Heart right ventricle (tissue), 16 donors: ENCODE data around the gene UBE2I. TPM values are rescaled to one million over a fixed set of nuclear protein-coding genes. Genes with fewer than 3 reads are reported as not detected.
A peak's percentile ranks its signal among the peaks of the same experiment; 100 is the strongest.

Experiments used
- ATAC-seq, 8 donors: fragments of 200-7000 bp; cut with Tn5 transposase; one replicate each; pipeline ENCODE4 v1.9.1; 2020; ENCODE audit warnings: mild to moderate bottlenecking in 8 of 8, moderate library complexity in 8 of 8, moderate number of reproducible peaks in 1 of 8
- DNase-seq, 2 donors: peaks; one replicate each; pipeline ENCODE4 v3.0.0-alpha.2; 2020
- H3K27ac ChIP-seq, 10 donors: fragments of 200-600 bp; sonication (generic) in 2 of 10; one replicate each; pipeline versions ENCODE4 v1.5.0 to v1.8.0; 2020 to 2022; ENCODE audit warnings: mild to moderate bottlenecking in 3 of 10
- H3K27me3 ChIP-seq, 7 donors: fragments of 200-600 bp; one replicate each; pipeline ENCODE4 v1.8.0; 2021 to 2022; ENCODE audit warnings: mild to moderate bottlenecking in 2 of 7
- H3K36me3 ChIP-seq, 9 donors: fragments of 200-600 bp; sonication (generic) in 1 of 9; one replicate each; pipeline versions ENCODE4 v1.5.0 to v1.8.0; 2020 to 2022; ENCODE audit warnings: mild to moderate bottlenecking in 2 of 9
- H3K4me1 ChIP-seq, 9 donors: fragments of 200-600 bp; sonication (generic) in 1 of 9; one replicate each; pipeline versions ENCODE4 v1.5.0 to v1.8.0; 2020 to 2022; ENCODE audit warnings: mild to moderate bottlenecking in 4 of 9
- H3K4me3 ChIP-seq, 10 donors: fragments of 200-600 bp; sonication (generic) in 2 of 10; one replicate each; pipeline versions ENCODE4 v1.5.0 to v1.8.0; 2020 to 2022; ENCODE audit warnings: mild to moderate bottlenecking in 7 of 10, moderate library complexity in 2 of 10
- H3K9me3 ChIP-seq, 11 donors: fragments of 200-600 bp in 10 of 11; sonication (generic) in 2 of 11; one replicate each; pipeline versions ENCODE4 v1.5.0 to v1.8.0; 2013 to 2022; ENCODE audit warnings: mild to moderate bottlenecking in 2 of 11, control low read depth in 1 of 11, moderate library complexity in 1 of 11
- CTCF ChIP-seq, 9 donors: fragments of 200-600 bp; sonication (generic) in 2 of 9; IDR thresholded peaks; one replicate each; pipeline versions ENCODE4 v1.5.0 to v1.8.0; 2021 to 2022; ENCODE audit warnings: antibody characterized with exemption in 9 of 9, mild to moderate bottlenecking in 5 of 9, moderate library complexity in 1 of 9
- WGBS, 2 donors: extraction: QIAGEN DNeasy Blood & Tissue Kit; methylation state at CpG; one replicate each; pipeline ENCODE4 v1.1.7; 2013; ENCODE audit warnings: inconsistent platforms in 1 of 2; 5-methylcytosine and 5-hydroxymethylcytosine counted together
- intact Hi-C, 10 donors: fragments of 100-400 bp; cut with DNase I; formaldehyde crosslinking; loops; one replicate each; pipeline versions ENCODE4 v1.11.1 to v1.14.2; 2022
- polyA plus RNA-seq, 2 donors: library from polyadenylated mRNA; stranded (reverse); fragments of 200-250 nt; gene quantifications; one replicate each; pipeline ENCODE4 v1.2.3, GENCODE V29; 2013
- total RNA-seq, 10 donors: library from RNA; stranded (reverse); fragmentation: NEBNext Ultra II Directional in 3 of 10; extraction: Animal tissue kit (Norgen Biotek cat#: 25700) in 3 of 10; gene quantifications; one replicate each; pipeline versions ENCODE4 v1.2.1 to v1.2.4, GENCODE V29; 2021 to 2023
- donor health status: Arrhythmogenic right ventricular cardiomyopathy.
- donor health status: ischemic (EF 13 %, LVEDD 7.1; RV severe dilation, severe dysfunction).
- donor health status: healthy with polysubstance abuse.
- donor health status: DM: no; HTN: yes; CAD: no.
- donor health status: DM: no; HTN: no; CAD: no.
- donor health status: ischemic (EF 25% LVEDD 6.9; RV normal size, moderate dysfunction).
- donor health status: ischemic (EF 25% LVEDD 5.7; RV mildly dilated, moderate dysfunction).
- donor health status: healthy.
- donor health status: DM: yes; HTN: yes; CAD: no.
- donor health status: Ischemic cardiomyopathy.
- donor health status: ischemic (EF 35%, LVEDD 5.7; RV mildly dilated, moderate dysfunction).
- donor health status: nonischemic (EF 11% LVEDD 7.7; RV severe dilation, severe dysfunction).
- donor health status: DM: yes; HTN: yes; CAD: no.
- donor health status: PGD.
- donor health status: ischemic (EF 29% LVEDD 5.4; RV normal size, mild dysfunction).
- donor health status: nonischemic (EF 23%, LVEDD 6.1; RV moderate dilation, normal function).

The UBE2I gene
- total and polyA plus RNA-seq, 12 donors = 63.1 to 99.8 (median 83.6) TPM

GRCh38 chr16:1340730-1341494, 31.5 kb downstream of the UBE2I start:
- Histone ChIP-seq H3K36me3 (no peaks in the 10 kb centered on the region), H3K9me3 (no peaks in the 10 kb centered on the region), H3K27me3 (peaks cover 0 to 7% (median 0%) of the 10 kb centered on the region in 7 donors), H3K4me1 (peaks cover 0 to 16% (median 7%) of the 10 kb centered on the region in 9 donors), H3K27ac (no peak overlapping the region), H3K4me3 (no peak overlapping the region)
- 88 to 89% methylated on average over 36 of the region's 36 CpGs for WGBS, 2 donors
- TF ChIP-seq CTCF (IDR thresholded peaks at IDR 0.05) = no peak
- DNase-seq (peak in 1 of 2 donors; percentile 13), ATAC-seq (no peak)
- intact Hi-C loops = loop anchor here in 1 of 10 donors (10.0 kb wide), 1 partner anchor 64 kb away; no protein-coding TSS in a partner anchor

GRCh38 chr16:1341495-1342420, 32.3 kb downstream of the UBE2I start:
- H3K4me1 ChIP-seq = peaks cover 0 to 16% (median 7%) of the 10 kb centered on the region in 9 donors
- no peak for TF ChIP-seq CTCF (IDR thresholded peaks at IDR 0.05)
- 90% methylated on average over 39 of the region's 39 CpGs for WGBS, 2 donors

GRCh38 chr16:1342526-1343427, 33.3 kb downstream of the UBE2I start:
- Histone ChIP-seq H3K27ac (no peak overlapping the region), H3K9me3 (no peaks in the 10 kb centered on the region), H3K4me3 (peak overlapping the region in 8 of 10 donors; percentile 6 to 44 (median 36)), H3K36me3 (peaks cover 0 to 9% (median 0%) of the 10 kb centered on the region in 9 donors), H3K4me1 (peaks cover 0 to 16% (median 5%) of the 10 kb centered on the region in 9 donors), H3K27me3 (no peaks in the 10 kb centered on the region)
- ATAC-seq = peak; percentile 89 to 96 (median 94)
- no peak for TF ChIP-seq CTCF (IDR thresholded peaks at IDR 0.05)
- peak; percentile 89 for DNase-seq
- intact Hi-C loops = loop anchor here in 1 of 10 donors (10.0 kb wide), 1 partner anchor 62 kb away; no protein-coding TSS in a partner anchor
- WGBS, 2 donors = 13 to 27% methylated on average over 49 of the region's 49 CpGs

More at GRCh38 chr16:1341495-1342420, 32.3 kb downstream of the UBE2I start:
- intact Hi-C loops = loop anchor here in 1 of 10 donors (10.0 kb wide), 1 partner anchor 63 kb away; no protein-coding TSS in a partner anchor
- Histone ChIP-seq H3K27ac (no peak overlapping the region), H3K27me3 (no peaks in the 10 kb centered on the region), H3K9me3 (no peaks in the 10 kb centered on the region), H3K36me3 (peaks cover 0 to under 1% (median 0%) of the 10 kb centered on the region in 9 donors), H3K4me3 (no peak overlapping the region)
- no peak for ATAC-seq
- DNase-seq = no peak
